Measurements from ENCODE around the gene MGAT5. TPM values are rescaled to one million over a fixed set of nuclear protein-coding genes. Genes with fewer than 3 reads are reported as not detected.

The MGAT5 gene
- total RNA-seq, 1 donor from 2014 or later, result 37.6 TPM

DNA sequence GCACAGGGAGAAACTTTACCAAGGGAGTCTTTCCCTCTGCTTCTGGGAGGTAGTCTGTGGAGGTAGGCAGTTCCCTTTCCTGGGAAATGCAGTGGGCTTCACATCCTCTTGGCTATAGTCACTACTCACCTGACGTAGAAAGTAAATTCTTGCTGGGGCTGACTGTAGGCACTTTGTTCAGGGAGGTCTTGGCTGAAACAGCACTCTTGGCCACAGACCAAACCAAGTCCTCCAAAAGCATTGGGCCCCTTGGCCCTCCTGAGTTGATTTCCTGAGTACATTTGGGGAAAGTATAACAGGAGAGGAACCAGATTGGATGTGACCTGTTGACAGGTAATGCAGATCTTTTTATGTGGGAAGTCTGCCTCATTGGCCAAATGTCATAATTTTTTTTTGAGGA is 108.9 kb downstream of the MGAT5 start:
- H3K9ac ChIP-seq (ENCODE audit: low read depth in 1 of 3, low read length in 3 of 3), result no peak overlapping the region
- peaks cover 27 to 44% (median 35%) of the 10 kb centered on the region in 3 donors for H3K4me1 ChIP-seq (ENCODE audit: control insufficient read depth in 3 of 3, insufficient read depth in 3 of 3, low read length in 3 of 3)
- H3K36me3 ChIP-seq (ENCODE audit: control insufficient read depth in 3 of 3, insufficient read depth in 3 of 3, low read length in 3 of 3), result no peaks in the 10 kb centered on the region
- no peak overlapping the region for H3K4me3 ChIP-seq (ENCODE audit: low read length in 3 of 3)
- no peaks in the 10 kb centered on the region for H3K9me3 ChIP-seq (ENCODE audit: control insufficient read depth in 3 of 3, low read length in 3 of 3)
- H3K27me3 ChIP-seq (ENCODE audit: control insufficient read depth in 3 of 3, insufficient read depth in 3 of 3, low read length in 3 of 3), result no peaks in the 10 kb centered on the region
- H3K27ac ChIP-seq (ENCODE audit: low read depth, low read length), result no peak overlapping the region

DNA sequence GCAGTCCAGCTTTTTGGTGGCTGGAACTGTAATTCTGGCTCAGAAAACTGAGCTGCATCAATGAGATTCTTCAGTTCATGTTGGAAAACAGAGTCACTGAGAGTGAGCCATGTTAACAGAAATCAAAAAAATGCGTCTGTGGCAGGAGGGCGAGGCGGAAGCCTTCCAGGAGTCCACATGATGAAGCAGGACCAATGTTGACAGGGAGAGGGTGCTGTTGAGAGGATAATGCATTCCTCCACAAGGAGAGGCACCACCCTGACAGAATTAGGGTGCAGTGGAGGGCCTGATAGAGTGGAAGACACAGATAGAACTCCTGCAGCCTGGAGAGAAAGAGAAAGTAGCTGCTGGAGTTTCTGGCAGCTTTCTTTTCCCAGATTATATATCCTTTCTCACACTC is 111.5 kb downstream of the MGAT5 start:
- no peaks in the 10 kb centered on the region for H3K27me3 ChIP-seq (ENCODE audit: control insufficient read depth in 3 of 3, insufficient read depth in 3 of 3, low read length in 3 of 3)
- no peaks in the 10 kb centered on the region for H3K36me3 ChIP-seq (ENCODE audit: control insufficient read depth in 3 of 3, insufficient read depth in 3 of 3, low read length in 3 of 3)
- no peak overlapping the region for H3K9ac ChIP-seq (ENCODE audit: low read depth in 1 of 3, low read length in 3 of 3)
- H3K4me3 ChIP-seq (ENCODE audit: low read length in 3 of 3), result no peak overlapping the region
- peaks cover 40 to 54% (median 45%) of the 10 kb centered on the region in 3 donors for H3K4me1 ChIP-seq (ENCODE audit: control insufficient read depth in 3 of 3, insufficient read depth in 3 of 3, low read length in 3 of 3)
- no peaks in the 10 kb centered on the region for H3K9me3 ChIP-seq (ENCODE audit: control insufficient read depth in 3 of 3, low read length in 3 of 3)
- no peak overlapping the region for H3K27ac ChIP-seq (ENCODE audit: low read depth, low read length)

- Histone ChIP-seq H3K4me1 (ENCODE audit: control insufficient read depth in 3 of 3, insufficient read depth in 3 of 3, low read length in 3 of 3) (peaks cover 31 to 46% (median 38%) of the 10 kb centered on the region in 3 donors), H3K27ac (ENCODE audit: low read depth, low read length) (no peak overlapping the region), H3K9ac (ENCODE audit: low read depth in 1 of 3, low read length in 3 of 3) (no peak overlapping the region), H3K9me3 (ENCODE audit: control insufficient read depth in 3 of 3, low read length in 3 of 3) (no peaks in the 10 kb centered on the region), H3K36me3 (ENCODE audit: control insufficient read depth in 3 of 3, insufficient read depth in 3 of 3, low read length in 3 of 3) (no peaks in the 10 kb centered on the region), H3K27me3 (ENCODE audit: control insufficient read depth in 3 of 3, insufficient read depth in 3 of 3, low read length in 3 of 3) (no peaks in the 10 kb centered on the region), H3K4me3 (ENCODE audit: low read length in 3 of 3) (no peak overlapping the region)
Observed at GRCh38 chr2:134366359-134366758, 112.5 kb downstream of the MGAT5 start.

- Histone ChIP-seq H3K9me3 (ENCODE audit: control insufficient read depth in 3 of 3, low read length in 3 of 3) (no peaks in the 10 kb centered on the region), H3K4me1 (ENCODE audit: control insufficient read depth in 3 of 3, insufficient read depth in 3 of 3, low read length in 3 of 3) (peaks cover 27 to 38% (median 30%) of the 10 kb centered on the region in 3 donors), H3K9ac (ENCODE audit: low read depth in 1 of 3, low read length in 3 of 3) (no peak overlapping the region), H3K27me3 (ENCODE audit: control insufficient read depth in 3 of 3, insufficient read depth in 3 of 3, low read length in 3 of 3) (no peaks in the 10 kb centered on the region), H3K36me3 (ENCODE audit: control insufficient read depth in 3 of 3, insufficient read depth in 3 of 3, low read length in 3 of 3) (no peaks in the 10 kb centered on the region), H3K27ac (ENCODE audit: low read depth, low read length) (peak overlapping the region; percentile 9), H3K4me3 (ENCODE audit: low read length in 3 of 3) (no peak overlapping the region)
Observed at GRCh38 chr2:134367213-134367612, 113.3 kb downstream of the MGAT5 start.

- H3K27me3 ChIP-seq (ENCODE audit: control insufficient read depth in 3 of 3, insufficient read depth in 3 of 3, low read length in 3 of 3), result no peaks in the 10 kb centered on the region
- H3K9me3 ChIP-seq (ENCODE audit: control insufficient read depth in 3 of 3, low read length in 3 of 3), result no peaks in the 10 kb centered on the region
- H3K36me3 ChIP-seq (ENCODE audit: control insufficient read depth in 3 of 3, insufficient read depth in 3 of 3, low read length in 3 of 3), result no peaks in the 10 kb centered on the region
- H3K27ac ChIP-seq (ENCODE audit: low read depth, low read length), result peak overlapping the region; percentile 9
- H3K4me1 ChIP-seq (ENCODE audit: control insufficient read depth in 3 of 3, insufficient read depth in 3 of 3, low read length in 3 of 3), result peaks cover 34 to 36% (median 34%) of the 10 kb centered on the region in 3 donors
- no peak overlapping the region for H3K9ac ChIP-seq (ENCODE audit: low read depth in 1 of 3, low read length in 3 of 3)
- H3K4me3 ChIP-seq (ENCODE audit: low read length in 3 of 3), result no peak overlapping the region
Observed at GRCh38 chr2:134368009-134368817, 114.3 kb downstream of the MGAT5 start.

- Histone ChIP-seq H3K27ac (ENCODE audit: low read depth, low read length) (no peak overlapping the region), H3K4me3 (ENCODE audit: low read length in 3 of 3) (no peak overlapping the region), H3K9me3 (ENCODE audit: control insufficient read depth in 3 of 3, low read length in 3 of 3) (no peaks in the 10 kb centered on the region), H3K9ac (ENCODE audit: low read depth in 1 of 3, low read length in 3 of 3) (no peak overlapping the region), H3K4me1 (ENCODE audit: control insufficient read depth in 3 of 3, insufficient read depth in 3 of 3, low read length in 3 of 3) (peaks cover 37 to 41% (median 38%) of the 10 kb centered on the region in 3 donors), H3K36me3 (ENCODE audit: control insufficient read depth in 3 of 3, insufficient read depth in 3 of 3, low read length in 3 of 3) (no peaks in the 10 kb centered on the region), H3K27me3 (ENCODE audit: control insufficient read depth in 3 of 3, insufficient read depth in 3 of 3, low read length in 3 of 3) (no peaks in the 10 kb centered on the region)
Observed at GRCh38 chr2:134369220-134369902, 115.5 kb downstream of the MGAT5 start.

DNA sequence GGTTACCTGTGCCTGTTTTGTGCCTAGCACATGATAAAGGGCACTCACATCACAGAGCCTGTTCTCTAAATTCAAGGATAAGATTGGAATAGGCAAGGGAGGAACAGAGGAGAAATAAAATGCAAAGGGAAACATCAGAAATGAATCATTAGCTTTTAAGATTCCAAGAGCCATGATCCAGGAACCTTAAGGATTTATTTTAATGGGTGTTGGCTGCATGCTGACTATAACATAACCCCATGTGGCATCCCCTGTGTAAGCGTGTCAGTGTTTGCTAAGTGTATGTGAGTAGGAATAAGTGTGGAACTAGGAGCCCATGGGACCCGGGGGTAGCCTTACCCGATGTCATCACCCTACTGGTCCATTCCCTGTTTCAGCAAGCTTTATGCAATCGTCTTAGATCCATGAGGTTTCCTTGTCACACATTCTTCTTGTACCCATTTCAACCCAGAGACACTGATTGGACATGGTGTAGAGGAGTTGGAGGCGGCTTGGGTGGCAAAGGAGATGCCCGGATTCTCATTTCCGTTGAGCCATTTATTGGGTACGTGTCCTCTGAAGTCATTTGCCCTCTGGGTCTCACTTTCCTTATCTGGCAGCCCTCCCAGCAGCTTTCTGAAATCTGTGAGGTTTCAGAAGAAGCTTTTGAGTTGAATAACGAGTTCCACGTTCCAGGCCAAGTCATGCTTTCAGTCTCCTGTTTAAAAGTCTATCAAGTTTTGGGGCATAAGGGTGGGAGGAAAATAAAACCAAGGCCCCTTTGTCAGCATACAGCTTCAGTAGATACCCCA is 117.0 kb downstream of the MGAT5 start:
- Histone ChIP-seq H3K4me1 (ENCODE audit: control insufficient read depth in 3 of 3, insufficient read depth in 3 of 3, low read length in 3 of 3) (peaks cover 37 to 41% (median 38%) of the 10 kb centered on the region in 3 donors), H3K9ac (ENCODE audit: low read depth in 1 of 3, low read length in 3 of 3) (no peak overlapping the region), H3K27me3 (ENCODE audit: control insufficient read depth in 3 of 3, insufficient read depth in 3 of 3, low read length in 3 of 3) (no peaks in the 10 kb centered on the region), H3K9me3 (ENCODE audit: control insufficient read depth in 3 of 3, low read length in 3 of 3) (no peaks in the 10 kb centered on the region), H3K36me3 (ENCODE audit: control insufficient read depth in 3 of 3, insufficient read depth in 3 of 3, low read length in 3 of 3) (no peaks in the 10 kb centered on the region), H3K4me3 (ENCODE audit: low read length in 3 of 3) (no peak overlapping the region), H3K27ac (ENCODE audit: low read depth, low read length) (no peak overlapping the region)

- no peaks in the 10 kb centered on the region for H3K36me3 ChIP-seq (ENCODE audit: control insufficient read depth in 3 of 3, insufficient read depth in 3 of 3, low read length in 3 of 3)
- no peak overlapping the region for H3K4me3 ChIP-seq (ENCODE audit: low read length in 3 of 3)
- H3K27me3 ChIP-seq (ENCODE audit: control insufficient read depth in 3 of 3, insufficient read depth in 3 of 3, low read length in 3 of 3), result no peaks in the 10 kb centered on the region
- no peaks in the 10 kb centered on the region for H3K9me3 ChIP-seq (ENCODE audit: control insufficient read depth in 3 of 3, low read length in 3 of 3)
- no peak overlapping the region for H3K9ac ChIP-seq (ENCODE audit: low read depth in 1 of 3, low read length in 3 of 3)
- H3K27ac ChIP-seq (ENCODE audit: low read depth, low read length), result no peak overlapping the region
- peaks cover 31 to 34% (median 33%) of the 10 kb centered on the region in 3 donors for H3K4me1 ChIP-seq (ENCODE audit: control insufficient read depth in 3 of 3, insufficient read depth in 3 of 3, low read length in 3 of 3)
Observed at GRCh38 chr2:134372141-134372540, 118.3 kb downstream of the MGAT5 start.

GRCh38 chr2:134372611-134373131 is 118.8 kb downstream of the MGAT5 start:
- Histone ChIP-seq H3K9ac (ENCODE audit: low read depth in 1 of 3, low read length in 3 of 3) (no peak overlapping the region), H3K27ac (ENCODE audit: low read depth, low read length) (peak overlapping the region; percentile 2), H3K4me1 (ENCODE audit: control insufficient read depth in 3 of 3, insufficient read depth in 3 of 3, low read length in 3 of 3) (peaks cover 25 to 29% (median 28%) of the 10 kb centered on the region in 3 donors)

More at GRCh38 chr2:134372611-134373131, 118.8 kb downstream of the MGAT5 start:
- Histone ChIP-seq H3K4me3 (ENCODE audit: low read length in 3 of 3) (no peak overlapping the region), H3K27me3 (ENCODE audit: control insufficient read depth in 3 of 3, insufficient read depth in 3 of 3, low read length in 3 of 3) (no peaks in the 10 kb centered on the region), H3K9me3 (ENCODE audit: control insufficient read depth in 3 of 3, low read length in 3 of 3) (no peaks in the 10 kb centered on the region), H3K36me3 (ENCODE audit: control insufficient read depth in 3 of 3, insufficient read depth in 3 of 3, low read length in 3 of 3) (no peaks in the 10 kb centered on the region)

Data from skeletal muscle tissue (tissue), 4 donors.